HG03039 (cell line): ENCODE results near the gene AJUBA.
"Not testable (repeated sequence)": the region's sequence is repeated elsewhere in the genome, so short reads cannot be mapped to it uniquely, and the experiment has no call there.

ENCODE experiments used
- ATAC-seq: cut with Tn5 transposase; IDR thresholded peaks from one replicate; pipeline ENCODE4 v1.9.1; 2021; ENCODE audit warnings: mild to moderate bottlenecking, moderate library complexity; ENCODE audit not compliant: unreplicated experiment

Gene AJUBA

GRCh38 chr14:22981876-22982476 lies 375 bp downstream of the AJUBA start:
- no peak for ATAC-seq

GRCh38 chr14:22981090-22981875 lies 1.1 kb downstream of the AJUBA start:
- no peak for ATAC-seq

GRCh38 chr14:22980672-22981089 lies 1.7 kb downstream of the AJUBA start:
- ATAC-seq: no peak

- no peak for ATAC-seq
These were observed 2.5 kb downstream of the AJUBA start for GRCh38 chr14:22979748-22980392.

GRCh38 chr14:22978981-22979671 lies 3.2 kb downstream of the AJUBA start:
- ATAC-seq: no peak

GRCh38 chr14:22978487-22978837 lies 3.9 kb downstream of the AJUBA start:
- ATAC-seq: no peak

GRCh38 chr14:22977684-22978486 lies 4.5 kb downstream of the AJUBA start:
- no peak for ATAC-seq

GRCh38 chr14:22977434-22977683 lies 5.0 kb downstream of the AJUBA start:
- no peak for ATAC-seq

- no peak for ATAC-seq
These were observed 5.5 kb downstream of the AJUBA start for GRCh38 chr14:22976620-22977433.

GRCh38 chr14:22974530-22975313 lies 7.6 kb downstream of the AJUBA start:
- no peak for ATAC-seq

- ATAC-seq: no peak
These were observed 8.9 kb downstream of the AJUBA start for GRCh38 chr14:22973217-22974032.

- ATAC-seq: no peak
These were observed 9.9 kb downstream of the AJUBA start for GRCh38 chr14:22972313-22972930.

- no peak for ATAC-seq
These were observed 11.2 kb downstream of the AJUBA start for GRCh38 chr14:22971152-22971551.

- no peak for ATAC-seq
These were observed 15.5 kb downstream of the AJUBA start for GRCh38 chr14:22966783-22967269.

- ATAC-seq: not testable (repeated sequence)
These were observed 16.2 kb downstream of the AJUBA start for GRCh38 chr14:22965916-22966782.

GRCh38 chr14:22962061-22962676 lies 20.2 kb downstream of the AJUBA start:
- no peak for ATAC-seq
